Activated naive CD4-positive, alpha-beta T cell treated with anti-CD3 and anti-CD28 coated beads for 36 hours (primary cell): ENCODE data around the gene AP5S1. TPM values are rescaled to one million over a fixed set of nuclear protein-coding genes. Genes with fewer than 3 reads are reported as not detected.

Experiments
- CTCF ChIA-PET: fragments of 350-600 bp; sonication (Branson Sonifier 250); formaldehyde crosslinking; loops from one replicate; lab custom pipeline; 2021; ENCODE audit warnings: antibody characterized with exemption; lab: Charles Lee
- DNase-seq: peaks from one replicate; pipeline ENCODE4 v3.0.0-alpha.2; 2020
- H3K27ac Mint-ChIP-seq: one replicate; pipeline ENCODE4 v1.8.0; 2021; ENCODE audit warnings: mild to moderate bottlenecking, mixed read lengths
- H3K27me3 Mint-ChIP-seq: one replicate; pipeline ENCODE4 v1.8.0; 2021; ENCODE audit warnings: low read depth, mixed read lengths
- H3K36me3 Mint-ChIP-seq: one replicate; pipeline ENCODE4 v1.8.0; 2021; ENCODE audit warnings: low read depth, mixed read lengths
- H3K4me1 Mint-ChIP-seq: one replicate; pipeline ENCODE4 v1.8.0; 2021; ENCODE audit warnings: low read depth, mixed read lengths
- H3K4me3 Mint-ChIP-seq: one replicate; pipeline ENCODE4 v1.8.0; 2021; ENCODE audit warnings: mild to moderate bottlenecking, moderate library complexity, mixed read lengths
- H3K9me3 Mint-ChIP-seq: one replicate; pipeline ENCODE4 v1.8.0; 2021; ENCODE audit warnings: mixed read lengths
- intact Hi-C: fragments of 100-400 bp; cut with micrococcal nuclease; formaldehyde crosslinking; loops from one replicate; pipeline ENCODE4 v1.15.1; 2023
- total RNA-seq, 2 experiments: library from RNA; stranded (reverse); gene quantifications; one replicate each; pipeline ENCODE4 v1.2.3, GENCODE V29; 2021

AP5S1 gene
- 1 to 10 TPM; 8.0 to 8.2 TPM for total RNA-seq

- peak; percentile 96 for DNase-seq
- Mint-ChIP-seq H3K27me3 (no peaks in the 10 kb centered on the region), H3K9me3 (no peaks in the 10 kb centered on the region), H3K36me3 (peaks cover 3% of the 10 kb centered on the region), H3K4me1 (peaks cover 36% of the 10 kb centered on the region), H3K4me3 (peak within 1 kb of the TSS; percentile 85), H3K27ac (peak within 1 kb of the TSS; percentile 94)
- CTCF ChIA-PET = interaction anchor here (0.6 to 5.3 kb wide), 17 partner anchors 9 to 102 kb away, joined by 3 to 58 read pairs (median 5); partner anchors contain the start of genes CDC25B and CENPB
- intact Hi-C loops = loop anchor here (1.0 to 2.0 kb wide), 8 partner anchors 9 to 265 kb away; partner anchors contain the start of genes ADISSP, CDC25B, CENPB and MAVS
Measured at GRCh38 chr20:3820048-3820900, at the start of gene AP5S1. Gene AP5S1, plus strand, starts transcription at chr20:3820547. Its CDS starts 1,571 bp downstream, at chr20:3822118.

- CTCF ChIA-PET = interaction anchor here (0.7 to 0.9 kb wide), 2 partner anchors 14 to 314 kb away, joined by 3 read pairs; partner anchors contain the start of gene CENPB
Measured at GRCh38 chr20:3771552-3772058, 48.7 kb upstream of the AP5S1 start.

GRCh38 chr20:3775457-3776108 is 44.8 kb upstream of the AP5S1 start:
- H3K27ac Mint-ChIP-seq = no peak overlapping the region
- H3K27me3 Mint-ChIP-seq = peaks cover 15% of the 10 kb centered on the region
- DNase-seq = no peak
- intact Hi-C loops = no loop called here
- CTCF ChIA-PET = interaction anchor here (1.1 kb wide), 1 partner anchor 43 kb away, joined by 3 read pairs; no protein-coding TSS in a partner anchor
- H3K36me3 Mint-ChIP-seq = no peaks in the 10 kb centered on the region
- no peak overlapping the region for H3K4me3 Mint-ChIP-seq
- H3K4me1 Mint-ChIP-seq = peaks cover 17% of the 10 kb centered on the region
- H3K9me3 Mint-ChIP-seq = no peaks in the 10 kb centered on the region

More at GRCh38 chr20:3771552-3772058, 48.7 kb upstream of the AP5S1 start:
- DNase-seq = no peak
- no peak overlapping the region for H3K27ac Mint-ChIP-seq
- no peaks in the 10 kb centered on the region for H3K9me3 Mint-ChIP-seq
- no peaks in the 10 kb centered on the region for H3K36me3 Mint-ChIP-seq
- peaks cover 17% of the 10 kb centered on the region for H3K4me1 Mint-ChIP-seq
- intact Hi-C loops = no loop called here
- no peaks in the 10 kb centered on the region for H3K27me3 Mint-ChIP-seq
- no peak overlapping the region for H3K4me3 Mint-ChIP-seq

GRCh38 chr20:3777381-3777715 is 43.0 kb upstream of the AP5S1 start:
- CTCF ChIA-PET = interaction anchor here (0.6 to 3.1 kb wide), 3 partner anchors 9 to 26 kb away, joined by 3 to 8 read pairs (median 5); no protein-coding TSS in a partner anchor
- intact Hi-C loops = no loop called here
- H3K27me3 Mint-ChIP-seq = peaks cover 16% of the 10 kb centered on the region
- H3K27ac Mint-ChIP-seq = no peak overlapping the region
- H3K4me1 Mint-ChIP-seq = peaks cover 31% of the 10 kb centered on the region
- DNase-seq = no peak
- no peaks in the 10 kb centered on the region for H3K9me3 Mint-ChIP-seq
- H3K4me3 Mint-ChIP-seq = peak overlapping the region; percentile 66
- H3K36me3 Mint-ChIP-seq = no peaks in the 10 kb centered on the region

GRCh38 chr20:3777716-3778629 is 42.4 kb upstream of the AP5S1 start:
- Mint-ChIP-seq H3K9me3 (no peaks in the 10 kb centered on the region), H3K4me1 (peaks cover 31% of the 10 kb centered on the region), H3K27me3 (peaks cover 16% of the 10 kb centered on the region), H3K27ac (no peak overlapping the region), H3K4me3 (peak overlapping the region; percentile 66), H3K36me3 (no peaks in the 10 kb centered on the region)
- DNase-seq = peak; percentile 38
- CTCF ChIA-PET = interaction anchor here (0.6 to 3.1 kb wide), 10 partner anchors 9 to 106 kb away, joined by 3 to 8 read pairs (median 4); partner anchors contain the start of genes ADISSP and AP5S1
- intact Hi-C loops = loop anchor here (1.0 kb wide), 1 partner anchor 10 kb away; no protein-coding TSS in a partner anchor

GRCh38 chr20:3778976-3779375 is 41.4 kb upstream of the AP5S1 start:
- Mint-ChIP-seq H3K9me3 (no peaks in the 10 kb centered on the region), H3K27me3 (peaks cover 16% of the 10 kb centered on the region), H3K4me3 (no peak overlapping the region), H3K4me1 (peaks cover 38% of the 10 kb centered on the region), H3K27ac (no peak overlapping the region), H3K36me3 (peaks cover 3% of the 10 kb centered on the region)
- CTCF ChIA-PET = interaction anchor here (0.7 to 3.1 kb wide), 9 partner anchors 11 to 329 kb away, joined by 3 to 8 read pairs (median 4); partner anchors contain the start of genes ADISSP and AP5S1
- DNase-seq = no peak
- intact Hi-C loops = loop anchor here (1.0 kb wide), 1 partner anchor 11 kb away; no protein-coding TSS in a partner anchor

GRCh38 chr20:3781153-3781910 is 39.0 kb upstream of the AP5S1 start, which contains the start of gene SPEF1:
Gene SPEF1, minus strand, starts transcription at chr20:3781448. Its CDS starts 161 bp downstream, at chr20:3781287.
- intact Hi-C loops = loop anchor here (1.0 kb wide), 1 partner anchor 14 kb away; the partner anchor contains the start of gene ADISSP
- H3K9me3 Mint-ChIP-seq = no peaks in the 10 kb centered on the region
- H3K4me3 Mint-ChIP-seq = peak within 1 kb of the TSS; percentile 38
- peaks cover 16% of the 10 kb centered on the region for H3K27me3 Mint-ChIP-seq
- CTCF ChIA-PET = interaction anchor here (0.7 to 1.1 kb wide), 2 partner anchors 13 to 37 kb away, joined by 3 to 5 read pairs; no protein-coding TSS in a partner anchor
- H3K4me1 Mint-ChIP-seq = peaks cover 52% of the 10 kb centered on the region
- DNase-seq = peak; percentile 62
- no peak within 1 kb of the TSS for H3K27ac Mint-ChIP-seq
- peaks cover 10% of the 10 kb centered on the region for H3K36me3 Mint-ChIP-seq

- peaks cover 12% of the 10 kb centered on the region for H3K27me3 Mint-ChIP-seq
- CTCF ChIA-PET = interaction anchor here (0.6 to 2.0 kb wide), 2 partner anchors 38 to 456 kb away, joined by 3 to 5 read pairs; partner anchors contain the start of gene AP5S1
Measured at GRCh38 chr20:3782597-3782996, 37.8 kb upstream of the AP5S1 start.

GRCh38 chr20:3783068-3783489 is 37.3 kb upstream of the AP5S1 start:
- intact Hi-C loops = no loop called here
- no peak for DNase-seq
- Mint-ChIP-seq H3K36me3 (peaks cover 10% of the 10 kb centered on the region), H3K9me3 (no peaks in the 10 kb centered on the region), H3K27ac (no peak overlapping the region), H3K27me3 (peaks cover 12% of the 10 kb centered on the region), H3K4me3 (no peak overlapping the region), H3K4me1 (peaks cover 47% of the 10 kb centered on the region)
- CTCF ChIA-PET = interaction anchor here (2.0 kb wide), 1 partner anchor 37 kb away, joined by 5 read pairs; the partner anchor contains the start of gene AP5S1

More at GRCh38 chr20:3782597-3782996, 37.8 kb upstream of the AP5S1 start:
- peaks cover 49% of the 10 kb centered on the region for H3K4me1 Mint-ChIP-seq
- H3K36me3 Mint-ChIP-seq = peaks cover 10% of the 10 kb centered on the region
- no peak overlapping the region for H3K4me3 Mint-ChIP-seq
- DNase-seq = no peak
- H3K9me3 Mint-ChIP-seq = no peaks in the 10 kb centered on the region
- no peak overlapping the region for H3K27ac Mint-ChIP-seq
- intact Hi-C loops = no loop called here

- Mint-ChIP-seq H3K4me3 (no peak overlapping the region), H3K36me3 (peaks cover 10% of the 10 kb centered on the region), H3K27me3 (peaks cover 10% of the 10 kb centered on the region), H3K27ac (no peak overlapping the region), H3K4me1 (peaks cover 49% of the 10 kb centered on the region), H3K9me3 (no peaks in the 10 kb centered on the region)
- CTCF ChIA-PET = interaction anchor here (2.0 kb wide), 1 partner anchor 37 kb away, joined by 5 read pairs; the partner anchor contains the start of gene AP5S1
- DNase-seq = no peak
- intact Hi-C loops = no loop called here
Measured at GRCh38 chr20:3783511-3784195, 36.7 kb upstream of the AP5S1 start.
